ENCODE results near the gene AGBL1.

GRCh38 chr15:86743283-86743903 is 663.7 kb downstream of the AGBL1 start:
- TF ChIP-seq CTCF (conservative IDR thresholded peaks at IDR 0.05; ENCODE audit: low read depth in 2 of 2) (peak; percentile 92 to 98), REST (IDR thresholded peaks at IDR 0.05; ENCODE audit: unreplicated experiment) (no peak), POLR2AphosphoS5 (IDR thresholded peaks at IDR 0.05; ENCODE audit: low read depth) (no peak), EZH2 (IDR thresholded peaks at IDR 0.05; ENCODE audit: low read depth, unreplicated experiment) (no peak)

Data from GM23338 (cell line).